NCI-H2171 treated with DMSO at 0.1 percent for 48 hours (cell line): ENCODE measurements around the gene TBCA.
"Not testable (repeated sequence)": the region's sequence is repeated elsewhere in the genome, so short reads cannot be mapped to it uniquely, and the experiment has no call there.

Experiments used
- DNase-seq: peaks from one replicate; lab custom pipeline; 2025; lab: John Stamatoyannopoulos, UW

Gene TBCA

GRCh38 chr5:77709340-77709739 lies 66.8 kb downstream of the TBCA start:
- no peak for DNase-seq

- no peak for DNase-seq
These were observed 68.3 kb downstream of the TBCA start for GRCh38 chr5:77707791-77708190.

- DNase-seq: not testable (repeated sequence)
These were observed 76.6 kb downstream of the TBCA start for GRCh38 chr5:77699569-77699968.

- no peak for DNase-seq
These were observed 77.2 kb downstream of the TBCA start for GRCh38 chr5:77698920-77699319.

GRCh38 chr5:77697692-77698091 lies 78.4 kb downstream of the TBCA start:
- DNase-seq: no peak

GRCh38 chr5:77696120-77696519 lies 80.0 kb downstream of the TBCA start:
- DNase-seq: no peak

GRCh38 chr5:77693913-77694312 lies 82.2 kb downstream of the TBCA start:
- DNase-seq: no peak

GRCh38 chr5:77683171-77683732 lies 92.9 kb downstream of the TBCA start:
- DNase-seq: no peak

- no peak for DNase-seq
These were observed 105.6 kb downstream of the TBCA start for GRCh38 chr5:77670526-77670925.

- no peak for DNase-seq
These were observed 106.5 kb downstream of the TBCA start for GRCh38 chr5:77669677-77670076.

- no peak for DNase-seq
These were observed 112.9 kb downstream of the TBCA start for GRCh38 chr5:77663090-77663863.

- DNase-seq: no peak
These were observed 113.5 kb downstream of the TBCA start for GRCh38 chr5:77662635-77663034.

- DNase-seq: no peak
These were observed 117.5 kb downstream of the TBCA start for GRCh38 chr5:77658662-77659061.

- DNase-seq: no peak
These were observed 124.8 kb downstream of the TBCA start for GRCh38 chr5:77651343-77651742.

GRCh38 chr5:77650686-77651085 lies 125.5 kb downstream of the TBCA start:
- no peak for DNase-seq

- no peak for DNase-seq
These were observed 126.4 kb downstream of the TBCA start for GRCh38 chr5:77649776-77650175.

GRCh38 chr5:77645995-77646639 lies 130.0 kb downstream of the TBCA start:
- DNase-seq: no peak

- DNase-seq: no peak
These were observed 130.8 kb downstream of the TBCA start for GRCh38 chr5:77645158-77645994.

GRCh38 chr5:77644371-77645157 lies 131.6 kb downstream of the TBCA start:
- peak; percentile 12 for DNase-seq

- no peak for DNase-seq
These were observed 132.3 kb downstream of the TBCA start for GRCh38 chr5:77643654-77644370.
